Heart left ventricle (tissue), 16 donors: ENCODE measurements around the gene DNAI7. TPM values are rescaled to one million over a fixed set of nuclear protein-coding genes. Genes with fewer than 3 reads are reported as not detected.

ENCODE experiments used
- ATAC-seq, 4 donors: fragments of 200-7000 bp; cut with Tn5 transposase; one replicate each; pipeline ENCODE4 v1.9.1; 2020 to 2022; ENCODE audit warnings: moderate library complexity in 4 of 4, mild to moderate bottlenecking in 3 of 4, moderate number of reproducible peaks in 1 of 4
- DNase-seq, 5 donors: peaks; one replicate each; pipeline ENCODE4 v3.0.0-alpha.2; 2020
- H3K27ac ChIP-seq, 12 donors: fragments of 200-600 bp; sonication (generic) in 4 of 12; one replicate each; pipeline versions ENCODE4 v1.5.0 to v1.8.0; 2016 to 2022; ENCODE audit warnings: mild to moderate bottlenecking in 2 of 12
- H3K27me3 ChIP-seq, 9 donors: fragments of 200-600 bp; sonication (generic) in 2 of 9; one replicate each; pipeline versions ENCODE4 v1.5.1 to v1.8.0; 2016 to 2022; ENCODE audit warnings: mild to moderate bottlenecking in 3 of 9
- H3K36me3 ChIP-seq, 9 donors: fragments of 200-600 bp; sonication (generic) in 2 of 9; one replicate each; pipeline versions ENCODE4 v1.5.0 to v1.8.0; 2018 to 2022; ENCODE audit warnings: mild to moderate bottlenecking in 2 of 9
- H3K4me1 ChIP-seq, 12 donors: fragments of 200-600 bp; sonication (generic) in 4 of 12; one replicate each; pipeline versions ENCODE4 v1.5.0 to v1.8.0; 2016 to 2022; ENCODE audit warnings: mild to moderate bottlenecking in 3 of 12
- H3K4me3 ChIP-seq, 12 donors: fragments of 200-600 bp; sonication (generic) in 4 of 12; one replicate each; pipeline versions ENCODE4 v1.5.0 to v1.8.0; 2017 to 2022; ENCODE audit warnings: mild to moderate bottlenecking in 9 of 12, moderate library complexity in 4 of 12
- H3K9me3 ChIP-seq, 12 donors: fragments of 200-600 bp; sonication (generic) in 4 of 12; one replicate each; pipeline versions ENCODE4 v1.5.0 to v1.8.0; 2016 to 2022; ENCODE audit warnings: mild to moderate bottlenecking in 1 of 12
- CTCF ChIP-seq, 12 donors: fragments of 200-600 bp; sonication (generic) in 4 of 12; IDR thresholded peaks; one replicate each; pipeline versions ENCODE4 v1.5.0 to v1.8.0; 2018 to 2022; ENCODE audit warnings: antibody characterized with exemption in 12 of 12, mild to moderate bottlenecking in 5 of 12
- POLR2A ChIP-seq, 2 donors: fragments of 450-650 bp; IDR thresholded peaks; one replicate each; pipeline ENCODE4 v1.6.1; 2017; ENCODE audit warnings: antibody characterized with exemption in 2 of 2, mild to moderate bottlenecking in 2 of 2, moderate library complexity in 2 of 2
- WGBS, 4 donors: extraction: QIAGEN DNeasy Blood & Tissue Kit in 2 of 4; methylation state at CpG; one replicate each; pipeline versions ENCODE4 v1.1.5 to v1.1.7; 2013 to 2018; 5-methylcytosine and 5-hydroxymethylcytosine counted together
- intact Hi-C, 10 donors: fragments of 100-400 bp; cut with DNase I; formaldehyde crosslinking; loops; one replicate each; pipeline versions ENCODE4 v1.11.1 to v1.14.2; 2022
- polyA plus RNA-seq, 2 donors: library from polyadenylated mRNA; stranded (reverse); fragments of 200-250 nt; gene quantifications; one replicate each; pipeline ENCODE4 v1.2.3, GENCODE V29; 2013
- total RNA-seq, 9 donors: library from RNA; depleted of rRNA in 2 of 9; stranded (reverse); fragments of >200 nt in 2 of 9; fragmentation: NEBNext Ultra II Directional in 3 of 9; extraction: Animal tissue kit (Norgen Biotek cat#: 25700) in 3 of 9; gene quantifications; one replicate each; pipeline versions ENCODE4 v1.1.0 to v1.2.4, GENCODE V29; 2016 to 2023
- donor health status: ischemic (EF 13 %, LVEDD 7.1; RV severe dilation, severe dysfunction).
- donor health status: healthy with polysubstance abuse.
- donor health status: DM: no; HTN: yes; CAD: no.
- donor health status: DM: no; HTN: no; CAD: no.
- donor health status: ischemic (EF 25% LVEDD 6.9; RV normal size, moderate dysfunction).
- donor health status: ischemic (EF 25% LVEDD 5.7; RV mildly dilated, moderate dysfunction).
- donor health status: healthy.
- donor health status: DM: yes; HTN: yes; CAD: no.
- donor health status: ischemic (EF 35%, LVEDD 5.7; RV mildly dilated, moderate dysfunction).
- donor health status: nonischemic (EF 11% LVEDD 7.7; RV severe dilation, severe dysfunction).
- donor health status: DM: yes; HTN: yes; CAD: no.
- donor health status: PGD.
- donor health status: ischemic (EF 29% LVEDD 5.4; RV normal size, mild dysfunction).
- donor health status: nonischemic (EF 23%, LVEDD 6.1; RV moderate dilation, normal function).

DNAI7 gene
- total and polyA plus RNA-seq, 11 donors, result 0.10 to 1.9 (median 0.78) TPM; not detected in 1

- Histone ChIP-seq H3K4me1 (peaks cover 0 to 6% (median 0%) of the 10 kb centered on the region in 12 donors), H3K9me3 (no peaks in the 10 kb centered on the region), H3K4me3 (no peak overlapping the region), H3K27ac (no peak overlapping the region), H3K27me3 (no peaks in the 10 kb centered on the region), H3K36me3 (no peaks in the 10 kb centered on the region)
- no peak for DNase-seq
- intact Hi-C loops, result no loop called here
- WGBS, 4 donors, result 92 to 95% (median 95%) methylated on average over 1 of the region's 1 CpG
- no peak for ATAC-seq
- no peak for TF ChIP-seq CTCF (IDR thresholded peaks at IDR 0.05)
- TF ChIP-seq POLR2A (IDR thresholded peaks at IDR 0.05), result no peak
Measured at GRCh38 chr12:25146686-25147085, 48.3 kb downstream of the DNAI7 start.

- DNase-seq, result no peak
- intact Hi-C loops, result loop anchor here in 1 of 10 donors (10.0 kb wide), 1 partner anchor 281 kb away; no protein-coding TSS in a partner anchor
- H3K9me3 ChIP-seq, result peaks cover 0 to 18% (median 0%) of the 10 kb centered on the region in 12 donors
- 68 to 79% (median 76%) methylated on average over 6 of the region's 6 CpGs for WGBS, 4 donors
- H3K36me3 ChIP-seq, result no peaks in the 10 kb centered on the region
- H3K27me3 ChIP-seq, result no peaks in the 10 kb centered on the region
- H3K4me3 ChIP-seq, result no peak overlapping the region
- no peak for ATAC-seq
- no peak for TF ChIP-seq POLR2A (IDR thresholded peaks at IDR 0.05)
- H3K4me1 ChIP-seq, result no peaks in the 10 kb centered on the region
- no peak overlapping the region for H3K27ac ChIP-seq
Measured at GRCh38 chr12:25135531-25136154, 59.3 kb downstream of the DNAI7 start.

- Histone ChIP-seq H3K36me3 (no peaks in the 10 kb centered on the region), H3K4me1 (no peaks in the 10 kb centered on the region), H3K4me3 (no peak overlapping the region), H3K9me3 (no peaks in the 10 kb centered on the region), H3K27ac (no peak overlapping the region), H3K27me3 (no peaks in the 10 kb centered on the region)
- DNase-seq (no peak), ATAC-seq (no peak)
- TF ChIP-seq CTCF (IDR thresholded peaks at IDR 0.05) (no peak), POLR2A (IDR thresholded peaks at IDR 0.05) (no peak)
- intact Hi-C loops, result loop anchor here in 9 of 10 donors (1.0 to 10.0 kb wide), 6 partner anchors 138 to 276 kb away; no protein-coding TSS in a partner anchor
- 67 to 79% (median 72%) methylated on average over 2 of the region's 2 CpGs for WGBS, 4 donors
Measured at GRCh38 chr12:25131270-25131669, 63.7 kb downstream of the DNAI7 start.

GRCh38 chr12:25130741-25131188 is 64.2 kb downstream of the DNAI7 start:
- no peaks in the 10 kb centered on the region for H3K4me1 ChIP-seq
- no peak overlapping the region for H3K27ac ChIP-seq
- no peaks in the 10 kb centered on the region for H3K36me3 ChIP-seq
- intact Hi-C loops, result loop anchor here in 9 of 10 donors (1.0 to 10.0 kb wide), 7 partner anchors 138 to 276 kb away; no protein-coding TSS in a partner anchor
- DNase-seq (no peak), ATAC-seq (no peak)
- no peak for TF ChIP-seq POLR2A (IDR thresholded peaks at IDR 0.05)
- TF ChIP-seq CTCF (IDR thresholded peaks at IDR 0.05), result peak; percentile 58 to 80 (median 73)
- no peak overlapping the region for H3K4me3 ChIP-seq
- H3K27me3 ChIP-seq, result no peaks in the 10 kb centered on the region
- no peaks in the 10 kb centered on the region for H3K9me3 ChIP-seq
